ENCODE data around the gene ASPM.
"Not testable (repeated sequence)": the region's sequence is repeated elsewhere in the genome, so short reads cannot be mapped to it uniquely, and the experiment has no call there.

The ASPM gene

GRCh38 chr1:197124376-197124775 is 22.1 kb downstream of the ASPM start:
- H3K4me3 ChIP-seq (ENCODE audit: low read length in 2 of 2): no peak overlapping the region
- no peak overlapping the region for H3K9ac ChIP-seq (ENCODE audit: low read depth in 1 of 2, low read length in 2 of 2)
- H3K4me1 ChIP-seq (ENCODE audit: control insufficient read depth in 2 of 2, insufficient read depth in 2 of 2, low read length in 2 of 2): no peaks in the 10 kb centered on the region
- H3K27ac ChIP-seq (ENCODE audit: low read depth in 2 of 2, low read length in 2 of 2): no peak overlapping the region
- H3K36me3 ChIP-seq (ENCODE audit: control insufficient read depth in 2 of 2, insufficient read depth in 2 of 2, low read length in 2 of 2): peaks cover 0 to under 1% of the 10 kb centered on the region in 2 donors
- no peaks in the 10 kb centered on the region for H3K27me3 ChIP-seq (ENCODE audit: control insufficient read depth in 2 of 2, insufficient read depth in 2 of 2, low read length in 2 of 2)
- no peaks in the 10 kb centered on the region for H3K9me3 ChIP-seq (ENCODE audit: control insufficient read depth in 2 of 2, low read length in 2 of 2)

DNA sequence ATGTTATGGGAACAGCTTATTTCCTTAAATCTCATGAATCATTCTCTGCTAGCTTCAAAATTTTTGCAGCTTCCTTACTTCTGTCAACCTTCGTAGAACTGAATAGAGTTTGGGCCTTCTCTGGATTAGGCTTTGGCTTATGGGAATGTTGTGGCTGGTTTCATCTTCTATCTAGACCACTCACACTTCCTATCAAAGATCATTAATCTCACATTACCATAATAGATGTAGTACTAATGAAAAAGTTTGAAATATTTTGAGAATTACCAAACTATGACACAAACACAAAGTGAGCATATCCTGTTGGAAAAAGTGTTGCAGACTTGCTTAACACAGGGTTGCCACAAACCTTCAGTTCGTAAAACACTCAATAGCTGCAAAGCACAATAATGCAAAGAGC is 30.3 kb downstream of the ASPM start:
- no peak overlapping the region for H3K4me3 ChIP-seq (ENCODE audit: low read length in 2 of 2)
- H3K9ac ChIP-seq (ENCODE audit: low read depth in 1 of 2, low read length in 2 of 2): no peak overlapping the region
- no peak overlapping the region for H3K27ac ChIP-seq (ENCODE audit: low read depth in 2 of 2, low read length in 2 of 2)
- no peaks in the 10 kb centered on the region for H3K4me1 ChIP-seq (ENCODE audit: control insufficient read depth in 2 of 2, insufficient read depth in 2 of 2, low read length in 2 of 2)
- no peaks in the 10 kb centered on the region for H3K27me3 ChIP-seq (ENCODE audit: control insufficient read depth in 2 of 2, insufficient read depth in 2 of 2, low read length in 2 of 2)
- H3K36me3 ChIP-seq (ENCODE audit: control insufficient read depth in 2 of 2, insufficient read depth in 2 of 2, low read length in 2 of 2): no peaks in the 10 kb centered on the region
- no peaks in the 10 kb centered on the region for H3K9me3 ChIP-seq (ENCODE audit: control insufficient read depth in 2 of 2, low read length in 2 of 2)

DNA sequence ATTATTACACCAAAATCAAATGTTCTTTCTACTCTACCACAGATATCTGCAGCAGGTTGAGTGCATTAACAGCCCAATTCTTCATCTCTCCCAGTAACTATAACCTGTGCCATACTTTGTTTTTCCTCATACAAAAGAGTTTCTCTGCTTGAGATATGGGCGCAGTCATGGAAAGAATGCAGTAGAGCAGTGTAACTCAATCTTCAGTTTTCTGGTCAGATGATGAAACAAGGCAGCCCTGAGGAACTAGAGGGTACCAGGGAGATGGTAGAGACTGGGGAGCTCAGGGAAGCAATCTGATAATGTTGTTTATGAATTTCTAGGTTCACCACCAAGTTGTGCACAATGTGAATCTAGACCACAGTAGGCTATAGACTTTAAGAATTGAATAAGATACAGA is 39.6 kb downstream of the ASPM start:
- Histone ChIP-seq H3K36me3 (ENCODE audit: control insufficient read depth in 2 of 2, insufficient read depth in 2 of 2, low read length in 2 of 2) (no peaks in the 10 kb centered on the region), H3K9ac (ENCODE audit: low read depth in 1 of 2, low read length in 2 of 2) (no peak overlapping the region), H3K27me3 (ENCODE audit: control insufficient read depth in 2 of 2, insufficient read depth in 2 of 2, low read length in 2 of 2) (no peaks in the 10 kb centered on the region), H3K9me3 (ENCODE audit: control insufficient read depth in 2 of 2, low read length in 2 of 2) (no peaks in the 10 kb centered on the region), H3K4me3 (ENCODE audit: low read length in 2 of 2) (no peak overlapping the region), H3K27ac (ENCODE audit: low read depth in 2 of 2, low read length in 2 of 2) (no peak overlapping the region), H3K4me1 (ENCODE audit: control insufficient read depth in 2 of 2, insufficient read depth in 2 of 2, low read length in 2 of 2) (no peaks in the 10 kb centered on the region)

GRCh38 chr1:197103300-197103699 is 43.2 kb downstream of the ASPM start:
- Histone ChIP-seq H3K27ac (ENCODE audit: low read depth in 2 of 2, low read length in 2 of 2) (no peak overlapping the region), H3K36me3 (ENCODE audit: control insufficient read depth in 2 of 2, insufficient read depth in 2 of 2, low read length in 2 of 2) (no peaks in the 10 kb centered on the region), H3K9ac (ENCODE audit: low read depth in 1 of 2, low read length in 2 of 2) (no peak overlapping the region), H3K9me3 (ENCODE audit: control insufficient read depth in 2 of 2, low read length in 2 of 2) (no peaks in the 10 kb centered on the region), H3K4me3 (ENCODE audit: low read length in 2 of 2) (no peak overlapping the region), H3K27me3 (ENCODE audit: control insufficient read depth in 2 of 2, insufficient read depth in 2 of 2, low read length in 2 of 2) (no peaks in the 10 kb centered on the region), H3K4me1 (ENCODE audit: control insufficient read depth in 2 of 2, insufficient read depth in 2 of 2, low read length in 2 of 2) (no peaks in the 10 kb centered on the region)

GRCh38 chr1:197101978-197102377 is 44.5 kb downstream of the ASPM start:
- Histone ChIP-seq H3K9me3 (ENCODE audit: control insufficient read depth in 2 of 2, low read length in 2 of 2) (no peaks in the 10 kb centered on the region), H3K27me3 (ENCODE audit: control insufficient read depth in 2 of 2, insufficient read depth in 2 of 2, low read length in 2 of 2) (no peaks in the 10 kb centered on the region), H3K4me3 (ENCODE audit: low read length in 2 of 2) (no peak overlapping the region), H3K4me1 (ENCODE audit: control insufficient read depth in 2 of 2, insufficient read depth in 2 of 2, low read length in 2 of 2) (no peaks in the 10 kb centered on the region), H3K27ac (ENCODE audit: low read depth in 2 of 2, low read length in 2 of 2) (no peak overlapping the region), H3K36me3 (ENCODE audit: control insufficient read depth in 2 of 2, insufficient read depth in 2 of 2, low read length in 2 of 2) (no peaks in the 10 kb centered on the region), H3K9ac (ENCODE audit: low read depth in 1 of 2, low read length in 2 of 2) (no peak overlapping the region)

- no peaks in the 10 kb centered on the region for H3K27me3 ChIP-seq (ENCODE audit: control insufficient read depth in 2 of 2, insufficient read depth in 2 of 2, low read length in 2 of 2)
- no peaks in the 10 kb centered on the region for H3K36me3 ChIP-seq (ENCODE audit: control insufficient read depth in 2 of 2, insufficient read depth in 2 of 2, low read length in 2 of 2)
- no peak overlapping the region for H3K9ac ChIP-seq (ENCODE audit: low read depth in 1 of 2, low read length in 2 of 2)
- H3K4me3 ChIP-seq (ENCODE audit: low read length in 2 of 2): no peak overlapping the region
- no peak overlapping the region for H3K27ac ChIP-seq (ENCODE audit: low read depth in 2 of 2, low read length in 2 of 2)
- H3K4me1 ChIP-seq (ENCODE audit: control insufficient read depth in 2 of 2, insufficient read depth in 2 of 2, low read length in 2 of 2): no peaks in the 10 kb centered on the region
- no peaks in the 10 kb centered on the region for H3K9me3 ChIP-seq (ENCODE audit: control insufficient read depth in 2 of 2, low read length in 2 of 2)
These were observed 45.8 kb downstream of the ASPM start for GRCh38 chr1:197100677-197101076.

- Histone ChIP-seq H3K36me3 (ENCODE audit: control insufficient read depth in 2 of 2, insufficient read depth in 2 of 2, low read length in 2 of 2) (no peaks in the 10 kb centered on the region), H3K9me3 (ENCODE audit: control insufficient read depth in 2 of 2, low read length in 2 of 2) (no peaks in the 10 kb centered on the region), H3K27me3 (ENCODE audit: control insufficient read depth in 2 of 2, insufficient read depth in 2 of 2, low read length in 2 of 2) (no peaks in the 10 kb centered on the region), H3K9ac (ENCODE audit: low read depth in 1 of 2, low read length in 2 of 2) (no peak overlapping the region), H3K4me1 (ENCODE audit: control insufficient read depth in 2 of 2, insufficient read depth in 2 of 2, low read length in 2 of 2) (no peaks in the 10 kb centered on the region), H3K27ac (ENCODE audit: low read depth in 2 of 2, low read length in 2 of 2) (no peak overlapping the region), H3K4me3 (ENCODE audit: low read length in 2 of 2) (no peak overlapping the region)
These were observed 47.0 kb downstream of the ASPM start for GRCh38 chr1:197099444-197099843.

- not testable (repeated sequence) for H3K9me3 ChIP-seq (ENCODE audit: control insufficient read depth in 2 of 2, low read length in 2 of 2); H3K27me3 ChIP-seq (ENCODE audit: control insufficient read depth in 2 of 2, insufficient read depth in 2 of 2, low read length in 2 of 2); H3K27ac ChIP-seq (ENCODE audit: low read depth in 2 of 2, low read length in 2 of 2); H3K9ac ChIP-seq (ENCODE audit: low read depth in 1 of 2, low read length in 2 of 2); H3K4me1 ChIP-seq (ENCODE audit: control insufficient read depth in 2 of 2, insufficient read depth in 2 of 2, low read length in 2 of 2); H3K36me3 ChIP-seq (ENCODE audit: control insufficient read depth in 2 of 2, insufficient read depth in 2 of 2, low read length in 2 of 2); H3K4me3 ChIP-seq (ENCODE audit: low read length in 2 of 2)
These were observed 49.5 kb downstream of the ASPM start for GRCh38 chr1:197096971-197097370.

- Histone ChIP-seq H3K27ac (ENCODE audit: low read depth in 2 of 2, low read length in 2 of 2) (no peak overlapping the region), H3K9ac (ENCODE audit: low read depth in 1 of 2, low read length in 2 of 2) (no peak overlapping the region), H3K27me3 (ENCODE audit: control insufficient read depth in 2 of 2, insufficient read depth in 2 of 2, low read length in 2 of 2) (no peaks in the 10 kb centered on the region), H3K9me3 (ENCODE audit: control insufficient read depth in 2 of 2, low read length in 2 of 2) (no peaks in the 10 kb centered on the region), H3K4me1 (ENCODE audit: control insufficient read depth in 2 of 2, insufficient read depth in 2 of 2, low read length in 2 of 2) (no peaks in the 10 kb centered on the region), H3K36me3 (ENCODE audit: control insufficient read depth in 2 of 2, insufficient read depth in 2 of 2, low read length in 2 of 2) (peaks cover 0 to 2% of the 10 kb centered on the region in 2 donors), H3K4me3 (ENCODE audit: low read length in 2 of 2) (no peak overlapping the region)
These were observed 50.3 kb downstream of the ASPM start for GRCh38 chr1:197096137-197096536.

DNA sequence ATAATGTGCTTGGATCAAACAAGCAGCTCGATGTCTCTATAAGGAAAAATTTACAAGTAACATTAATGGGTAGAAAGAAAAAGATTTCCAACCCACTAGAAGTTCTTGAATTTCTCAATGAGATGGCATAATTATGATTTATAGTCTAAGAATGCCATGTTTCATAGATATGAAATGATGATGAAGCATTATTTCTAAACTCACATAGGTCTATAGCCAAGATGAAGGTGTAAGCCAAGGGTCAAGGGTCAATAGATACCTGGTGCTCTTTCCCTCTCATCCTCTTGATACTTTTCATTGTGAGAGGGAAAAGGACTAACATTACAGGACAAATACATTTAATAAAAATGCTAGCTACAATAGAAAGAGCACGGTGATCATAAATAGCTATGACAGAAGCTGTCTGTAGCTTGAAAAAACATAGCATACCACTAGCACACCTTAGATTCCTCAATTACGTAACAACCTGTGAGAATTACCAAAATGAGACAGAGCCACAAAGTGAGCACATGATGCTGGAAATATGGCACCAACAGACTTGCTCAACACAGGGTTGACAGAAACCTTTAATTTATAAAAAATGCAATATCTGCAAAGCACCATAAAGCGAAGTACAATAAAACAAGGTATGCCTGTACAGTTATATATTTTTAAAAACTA is 53.1 kb downstream of the ASPM start:
- no peak overlapping the region for H3K27ac ChIP-seq (ENCODE audit: low read depth in 2 of 2, low read length in 2 of 2)
- no peak overlapping the region for H3K4me3 ChIP-seq (ENCODE audit: low read length in 2 of 2)
- H3K9me3 ChIP-seq (ENCODE audit: control insufficient read depth in 2 of 2, low read length in 2 of 2): no peaks in the 10 kb centered on the region
- H3K9ac ChIP-seq (ENCODE audit: low read depth in 1 of 2, low read length in 2 of 2): no peak overlapping the region
- H3K27me3 ChIP-seq (ENCODE audit: control insufficient read depth in 2 of 2, insufficient read depth in 2 of 2, low read length in 2 of 2): no peaks in the 10 kb centered on the region
- H3K36me3 ChIP-seq (ENCODE audit: control insufficient read depth in 2 of 2, insufficient read depth in 2 of 2, low read length in 2 of 2): peaks cover 0 to 2% of the 10 kb centered on the region in 2 donors
- H3K4me1 ChIP-seq (ENCODE audit: control insufficient read depth in 2 of 2, insufficient read depth in 2 of 2, low read length in 2 of 2): no peaks in the 10 kb centered on the region

All from mucosa of rectum (tissue), 2 donors.